WTC11 (cell line): ENCODE data around the gene POM121C. TPM values are rescaled to one million over a fixed set of nuclear protein-coding genes. Genes with fewer than 3 reads are reported as not detected.
A peak's percentile ranks its signal among the peaks of the same experiment; 100 is the strongest.
"Not testable (repeated sequence)": the region's sequence is repeated elsewhere in the genome, so short reads cannot be mapped to it uniquely, and the experiment has no call there.

Source experiments
- ATAC-seq: fragments of 200-7000 bp; cut with Tn5 transposase; 2 replicates; pipeline ENCODE4 v1.10.0; 2021; ENCODE audit warnings: mild to moderate bottlenecking, moderate library complexity
- CTCF ChIA-PET: fragments of 300-600 bp; sonication (Branson Sonifier 250); formaldehyde crosslinking; loops from one replicate; lab custom pipeline; 2021; ENCODE audit warnings: antibody characterized with exemption; lab: Charles Lee
- POLR2A ChIA-PET: fragments of 350-600 bp; sonication (Branson Sonifier 250); formaldehyde crosslinking; loops from one replicate; lab custom pipeline; 2021; ENCODE audit warnings: antibody characterized with exemption; lab: Charles Lee
- DNase-seq: peaks from one replicate; pipeline ENCODE4 v3.0.0; 2021; ENCODE audit warnings: low spot score
- H3K27ac Mint-ChIP-seq: 2 replicates; pipeline ENCODE4 v1.8.0; 2021; ENCODE audit warnings: mixed read lengths
- H3K27me3 Mint-ChIP-seq: 2 replicates; pipeline ENCODE4 v1.8.0; 2021; ENCODE audit warnings: low read depth, mild to moderate bottlenecking, moderate library complexity, mixed read lengths
- H3K36me3 Mint-ChIP-seq: 2 replicates; pipeline ENCODE4 v1.8.0; 2021; ENCODE audit warnings: mixed read lengths
- H3K4me1 Mint-ChIP-seq: 2 replicates; pipeline ENCODE4 v1.8.0; 2022; ENCODE audit warnings: mixed read lengths
- H3K4me3 Mint-ChIP-seq: 2 replicates; pipeline ENCODE4 v1.8.0; 2021; ENCODE audit warnings: mild to moderate bottlenecking, moderate library complexity, mixed read lengths
- H3K9me3 Mint-ChIP-seq: 2 replicates; pipeline ENCODE4 v1.8.0; 2021; ENCODE audit warnings: mixed read lengths
- ZNF416 ChIP-seq: fragments of 250-450 bp; sonication (Bioruptor Pico); IDR thresholded peaks from 2 replicates; pipeline ENCODE4 v1.9.0; 2021; ENCODE audit warnings: mild to moderate bottlenecking, inconsistent platforms
- total RNA-seq: library from RNA; stranded (reverse); gene quantifications from 3 replicates; pipeline ENCODE4 v1.2.3, GENCODE V29; 2021

The POM121C gene
- total RNA-seq, 1 experiment from 2014 or later, result 52.7 TPM

GRCh38 chr7:75458034-75458433, 28.1 kb downstream of the POM121C start:
- H3K27ac Mint-ChIP-seq, H3K4me3 Mint-ChIP-seq, POLR2A ChIA-PET, H3K9me3 Mint-ChIP-seq, H3K27me3 Mint-ChIP-seq, H3K4me1 Mint-ChIP-seq, ATAC-seq, H3K36me3 Mint-ChIP-seq, CTCF ChIA-PET, DNase-seq: not testable (repeated sequence)

- POLR2A ChIA-PET, result not testable (repeated sequence)
Measured at GRCh38 chr7:75456403-75456802, 29.7 kb downstream of the POM121C start.

GRCh38 chr7:75452494-75452955, 33.6 kb downstream of the POM121C start:
- ATAC-seq, result peak; percentile 85
- DNase-seq, H3K36me3 Mint-ChIP-seq, H3K4me1 Mint-ChIP-seq, H3K9me3 Mint-ChIP-seq, CTCF ChIA-PET, H3K27me3 Mint-ChIP-seq, H3K27ac Mint-ChIP-seq, POLR2A ChIA-PET, H3K4me3 Mint-ChIP-seq: not testable (repeated sequence)

More at GRCh38 chr7:75456403-75456802, 29.7 kb downstream of the POM121C start:
- CTCF ChIA-PET, H3K27ac Mint-ChIP-seq, H3K4me1 Mint-ChIP-seq, H3K36me3 Mint-ChIP-seq, H3K4me3 Mint-ChIP-seq, H3K9me3 Mint-ChIP-seq, DNase-seq, H3K27me3 Mint-ChIP-seq, ATAC-seq: not testable (repeated sequence)

GRCh38 chr7:75449946-75450345, 36.2 kb downstream of the POM121C start:
- H3K4me1 Mint-ChIP-seq, ATAC-seq, H3K27ac Mint-ChIP-seq, H3K4me3 Mint-ChIP-seq, H3K36me3 Mint-ChIP-seq, POLR2A ChIA-PET, DNase-seq, H3K27me3 Mint-ChIP-seq, CTCF ChIA-PET, H3K9me3 Mint-ChIP-seq: not testable (repeated sequence)

- H3K9me3 Mint-ChIP-seq, POLR2A ChIA-PET, CTCF ChIA-PET: not testable (repeated sequence)
- peak overlapping the region; percentile 96 for H3K27ac Mint-ChIP-seq
- ATAC-seq, result peak; percentile 79
- H3K4me3 Mint-ChIP-seq, result peak overlapping the region; percentile 87
- H3K36me3 Mint-ChIP-seq, result peaks cover 28% of the 10 kb centered on the region
- peak; percentile 88; the same call in 1 of the 2 replicates for TF ChIP-seq ZNF416 (CRISPR knock-in tag)
- TF ChIP-seq, all 79 proteins: peak for 1; not testable (repeated sequence) for 78
- DNase-seq, result peak; percentile 23
- not testable (repeated sequence) for H3K4me1 Mint-ChIP-seq, H3K27me3 Mint-ChIP-seq
Measured at GRCh38 chr7:75442465-75443111, 43.5 kb downstream of the POM121C start.

- H3K9me3 Mint-ChIP-seq, H3K27me3 Mint-ChIP-seq, POLR2A ChIA-PET, H3K4me1 Mint-ChIP-seq, ATAC-seq, CTCF ChIA-PET, DNase-seq: not testable (repeated sequence)
- Mint-ChIP-seq H3K4me3 (peak overlapping the region; percentile 89), H3K36me3 (peaks cover 33% of the 10 kb centered on the region), H3K27ac (peak overlapping the region; percentile 87; the same call in 1 of the 2 replicates)
Measured at GRCh38 chr7:75442101-75442464, 44.0 kb downstream of the POM121C start.

GRCh38 chr7:75439000-75439399, 47.1 kb downstream of the POM121C start:
- H3K27ac Mint-ChIP-seq, H3K4me1 Mint-ChIP-seq, POLR2A ChIA-PET, H3K27me3 Mint-ChIP-seq, DNase-seq, H3K9me3 Mint-ChIP-seq, H3K4me3 Mint-ChIP-seq, ATAC-seq, CTCF ChIA-PET: not testable (repeated sequence)
- H3K36me3 Mint-ChIP-seq, result peaks cover 56% of the 10 kb centered on the region

GRCh38 chr7:75423481-75423880, 62.6 kb downstream of the POM121C start:
- CTCF ChIA-PET, H3K9me3 Mint-ChIP-seq, POLR2A ChIA-PET: not testable (repeated sequence)

GRCh38 chr7:75421798-75422710, 64.0 kb downstream of the POM121C start:
- H3K36me3 Mint-ChIP-seq, result peaks cover 17% of the 10 kb centered on the region
- CTCF ChIA-PET, DNase-seq, POLR2A ChIA-PET, ATAC-seq, H3K4me1 Mint-ChIP-seq, H3K4me3 Mint-ChIP-seq, H3K9me3 Mint-ChIP-seq, H3K27me3 Mint-ChIP-seq, H3K27ac Mint-ChIP-seq: not testable (repeated sequence)

More at GRCh38 chr7:75423481-75423880, 62.6 kb downstream of the POM121C start:
- H3K4me1 Mint-ChIP-seq, H3K4me3 Mint-ChIP-seq, ATAC-seq, H3K27ac Mint-ChIP-seq, DNase-seq, H3K27me3 Mint-ChIP-seq: not testable (repeated sequence)
- H3K36me3 Mint-ChIP-seq, result peaks cover 23% of the 10 kb centered on the region

- CTCF ChIA-PET, H3K27me3 Mint-ChIP-seq, POLR2A ChIA-PET, H3K4me1 Mint-ChIP-seq, ATAC-seq, H3K4me3 Mint-ChIP-seq, H3K9me3 Mint-ChIP-seq, DNase-seq: not testable (repeated sequence)
- Mint-ChIP-seq H3K36me3 (peaks cover 24% of the 10 kb centered on the region), H3K27ac (peak overlapping the region; percentile 94)
Measured at GRCh38 chr7:75420152-75420551, 65.9 kb downstream of the POM121C start.

- H3K4me1 Mint-ChIP-seq, ATAC-seq, H3K9me3 Mint-ChIP-seq, DNase-seq, POLR2A ChIA-PET, H3K4me3 Mint-ChIP-seq, CTCF ChIA-PET, H3K27me3 Mint-ChIP-seq: not testable (repeated sequence)
- H3K36me3 Mint-ChIP-seq, result peaks cover 24% of the 10 kb centered on the region
- H3K27ac Mint-ChIP-seq, result peak overlapping the region; percentile 83
Measured at GRCh38 chr7:75419693-75420092, 66.4 kb downstream of the POM121C start.

GRCh38 chr7:75419210-75419609, 66.9 kb downstream of the POM121C start:
- ATAC-seq, POLR2A ChIA-PET, H3K9me3 Mint-ChIP-seq, H3K27me3 Mint-ChIP-seq, H3K4me1 Mint-ChIP-seq, H3K4me3 Mint-ChIP-seq, DNase-seq, CTCF ChIA-PET: not testable (repeated sequence)
- Mint-ChIP-seq H3K27ac (peak overlapping the region; percentile 53; the same call in 1 of the 2 replicates), H3K36me3 (peaks cover 19% of the 10 kb centered on the region)
